GM12864 (cell line): ENCODE measurements around the gene MAMDC2.

ENCODE experiments used
- DNase-seq: peaks from one replicate; pipeline ENCODE4 v3.0.0-alpha.2; 2011; ENCODE audit warnings: low read depth
- H3K4me3 ChIP-seq: 2 replicates; pipeline ENCODE4 v1.5.1; 2011; ENCODE audit warnings: mild to moderate bottlenecking, low read depth, low read length, control low read depth
- TF ChIP-seq, protein P1 (sequence below): IDR thresholded peaks from 2 replicates; pipeline ENCODE4 v1.5.1; 2011; ENCODE audit warnings: low read depth, mild to moderate bottlenecking, moderate library complexity, low read length, control low read depth, inconsistent platforms; ENCODE audit errors: missing control alignments

The MAMDC2 gene

DNA sequence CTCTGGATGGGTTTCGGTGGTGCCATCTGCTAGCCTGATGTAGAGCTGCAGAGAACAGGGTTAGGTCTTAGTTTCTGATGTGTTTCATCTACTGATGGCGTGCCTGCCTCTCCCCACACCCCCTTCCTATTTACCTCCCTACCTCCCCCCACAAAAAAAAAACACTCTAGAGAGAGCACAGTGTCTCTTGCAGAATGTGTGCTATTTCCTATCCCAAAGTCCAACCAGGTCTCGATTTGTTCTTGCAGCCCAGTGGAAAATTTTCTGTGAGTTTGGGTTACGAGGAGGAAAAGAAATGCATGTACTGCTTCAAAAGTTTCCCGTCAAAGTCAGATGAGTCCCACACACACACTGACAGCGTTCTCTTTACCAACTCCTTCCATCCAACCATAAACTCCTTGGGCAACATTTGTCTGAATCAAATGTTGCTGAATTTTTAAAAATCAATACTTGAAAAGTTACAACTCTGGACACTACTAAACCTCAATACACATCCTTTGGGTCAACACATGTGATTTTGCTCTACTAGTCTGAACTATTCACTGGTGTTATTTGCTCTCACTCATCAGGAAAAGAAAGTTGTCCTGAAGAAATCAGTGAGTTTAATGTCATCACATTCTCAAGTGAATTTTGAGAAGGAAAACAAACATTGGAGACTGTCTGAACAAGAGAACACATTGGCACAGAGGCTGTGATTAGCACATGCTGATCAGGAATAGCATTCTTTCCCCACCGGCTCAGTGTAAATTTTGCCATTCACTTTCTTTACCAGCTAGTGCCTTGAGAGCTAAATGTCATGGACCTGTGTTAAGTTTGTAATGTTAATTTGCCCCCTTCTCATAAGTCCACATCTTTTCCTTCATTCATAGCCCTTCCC lies 84.1 kb downstream of the MAMDC2 start:
- DNase-seq, result no peak
- TF ChIP-seq, protein P1, sequence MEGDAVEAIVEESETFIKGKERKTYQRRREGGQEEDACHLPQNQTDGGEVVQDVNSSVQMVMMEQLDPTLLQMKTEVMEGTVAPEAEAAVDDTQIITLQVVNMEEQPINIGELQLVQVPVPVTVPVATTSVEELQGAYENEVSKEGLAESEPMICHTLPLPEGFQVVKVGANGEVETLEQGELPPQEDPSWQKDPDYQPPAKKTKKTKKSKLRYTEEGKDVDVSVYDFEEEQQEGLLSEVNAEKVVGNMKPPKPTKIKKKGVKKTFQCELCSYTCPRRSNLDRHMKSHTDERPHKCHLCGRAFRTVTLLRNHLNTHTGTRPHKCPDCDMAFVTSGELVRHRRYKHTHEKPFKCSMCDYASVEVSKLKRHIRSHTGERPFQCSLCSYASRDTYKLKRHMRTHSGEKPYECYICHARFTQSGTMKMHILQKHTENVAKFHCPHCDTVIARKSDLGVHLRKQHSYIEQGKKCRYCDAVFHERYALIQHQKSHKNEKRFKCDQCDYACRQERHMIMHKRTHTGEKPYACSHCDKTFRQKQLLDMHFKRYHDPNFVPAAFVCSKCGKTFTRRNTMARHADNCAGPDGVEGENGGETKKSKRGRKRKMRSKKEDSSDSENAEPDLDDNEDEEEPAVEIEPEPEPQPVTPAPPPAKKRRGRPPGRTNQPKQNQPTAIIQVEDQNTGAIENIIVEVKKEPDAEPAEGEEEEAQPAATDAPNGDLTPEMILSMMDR, result no peak

DNA sequence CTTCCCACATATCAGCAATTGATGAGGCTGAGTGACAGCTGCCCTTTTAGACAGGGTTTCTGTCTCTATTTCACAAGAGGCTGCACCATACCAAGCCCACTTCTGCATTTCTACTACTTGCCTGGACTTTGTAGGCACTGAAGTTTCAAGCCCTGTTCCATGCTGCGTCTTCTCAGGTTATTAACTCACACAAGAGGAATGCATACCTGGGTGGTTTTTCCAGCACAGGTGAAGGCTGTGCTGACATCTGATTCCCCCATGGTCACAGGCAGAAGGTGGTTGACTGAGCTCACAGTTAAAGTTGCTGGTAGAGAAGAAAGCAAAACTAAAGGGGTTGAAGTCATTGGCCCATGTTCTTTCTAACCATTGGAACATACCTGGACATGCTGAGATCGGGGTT lies 86.6 kb downstream of the MAMDC2 start:
- no peak overlapping the region for H3K4me3 ChIP-seq
- no peak for DNase-seq
- TF ChIP-seq, protein P1, result no peak

More for the DNA sequence above, 84.1 kb downstream of the MAMDC2 start:
- H3K4me3 ChIP-seq, result no peak overlapping the region

DNA sequence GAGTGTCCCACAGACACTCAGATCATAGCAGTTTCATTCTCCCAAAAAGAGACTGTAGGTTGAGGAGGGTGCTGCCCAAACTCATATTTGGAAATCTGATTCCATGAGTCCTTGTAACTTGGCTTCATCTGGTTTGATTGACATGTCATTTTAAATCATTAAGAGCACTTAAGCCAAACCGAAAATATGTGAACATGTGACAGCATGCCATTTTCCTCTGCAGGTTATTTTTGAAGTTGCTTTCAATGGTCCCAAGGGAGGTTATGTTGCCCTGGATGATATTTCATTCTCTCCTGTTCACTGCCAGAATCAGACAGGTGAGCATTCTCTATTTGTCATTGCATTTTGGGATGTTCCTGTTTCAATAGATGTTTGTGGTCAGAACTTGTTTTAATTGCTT lies 87.6 kb downstream of the MAMDC2 start:
- TF ChIP-seq, protein P1, result no peak
- DNase-seq, result no peak
- no peak overlapping the region for H3K4me3 ChIP-seq

- no peak for DNase-seq
- TF ChIP-seq, protein P1, result no peak
Observed at GRCh38 chr9:70133253-70134208, 89.9 kb downstream of the MAMDC2 start.

GRCh38 chr9:70134360-70134759 lies 90.7 kb downstream of the MAMDC2 start:
- H3K4me3 ChIP-seq, result no peak overlapping the region
- no peak for DNase-seq
- TF ChIP-seq, protein P1, result no peak

More at GRCh38 chr9:70133253-70134208, 89.9 kb downstream of the MAMDC2 start:
- no peak overlapping the region for H3K4me3 ChIP-seq

GRCh38 chr9:70135176-70135575 lies 91.5 kb downstream of the MAMDC2 start:
- TF ChIP-seq, protein P1, result no peak

More at GRCh38 chr9:70135176-70135575, 91.5 kb downstream of the MAMDC2 start:
- no peak for DNase-seq
- H3K4me3 ChIP-seq, result no peak overlapping the region
